GM23338 (cell line): ENCODE data around the gene RRAS2. TPM values are rescaled to one million over a fixed set of nuclear protein-coding genes. Genes with fewer than 3 reads are reported as not detected.

ENCODE experiments used
- ATAC-seq: fragments of 200-7000 bp; cut with Tn5 transposase; 3 replicates; pipeline ENCODE4 v1.9.1; 2020
- DNase-seq: peaks from one replicate; pipeline ENCODE4 v3.0.0-alpha.2; 2015; ENCODE audit warnings: low spot score
- H2AFZ ChIP-seq: fragments of 200-600 bp; sonication (generic); 2 replicates; pipeline ENCODE4 v1.8.0; 2016; ENCODE audit warnings: antibody characterized with exemption, mild to moderate bottlenecking, moderate library complexity
- H3F3A ChIP-seq: fragments of 200-600 bp; sonication (generic); replicated peaks from 2 replicates; pipeline ENCODE4 v1.8.0; 2017; ENCODE audit warnings: antibody characterized with exemption, mixed run types, low read depth
- H3K27ac ChIP-seq: fragments of 200-600 bp; sonication (generic); 2 replicates; pipeline ENCODE4 v1.6.1; 2016; ENCODE audit warnings: low read depth
- H3K27me3 ChIP-seq: fragments of 200-600 bp; sonication (generic); 2 replicates; pipeline ENCODE4 v1.8.0; 2016; ENCODE audit warnings: mild to moderate bottlenecking, mixed run types, moderate library complexity; ENCODE audit not compliant: insufficient read depth
- H3K36me3 ChIP-seq: fragments of 200-600 bp; sonication (generic); 2 replicates; pipeline ENCODE4 v1.8.0; 2016; ENCODE audit warnings: mild to moderate bottlenecking; ENCODE audit not compliant: insufficient read depth
- H3K4me1 ChIP-seq: fragments of 200-600 bp; sonication (generic); 2 replicates; pipeline ENCODE4 v1.8.0; 2016; ENCODE audit warnings: mild to moderate bottlenecking, moderate library complexity; ENCODE audit not compliant: insufficient read depth
- H3K4me2 ChIP-seq: fragments of 200-600 bp; sonication (generic); 2 replicates; pipeline ENCODE4 v1.7.1; 2017; ENCODE audit warnings: mixed run types
- H3K4me3 ChIP-seq: fragments of 200-600 bp; sonication (generic); 2 replicates; pipeline ENCODE4 v1.6.1; 2016; ENCODE audit warnings: mixed run types
- H3K79me2 ChIP-seq: fragments of 200-600 bp; sonication (generic); replicated peaks from 2 replicates; pipeline ENCODE4 v1.8.0; 2017; ENCODE audit warnings: mild to moderate bottlenecking; ENCODE audit not compliant: insufficient read depth
- H3K9me2 ChIP-seq: fragments of 200-600 bp; sonication (generic); 2 replicates; pipeline ENCODE4 v1.8.0; 2017; ENCODE audit not compliant: insufficient read depth
- H4K20me1 ChIP-seq: fragments of 200-600 bp; sonication (generic); replicated peaks from 2 replicates; pipeline ENCODE4 v1.8.0; 2017; ENCODE audit warnings: mild to moderate bottlenecking; ENCODE audit not compliant: insufficient read depth
- H3K27ac Mint-ChIP-seq: 2 replicates; pipeline ENCODE4 v1.8.0; 2020; ENCODE audit warnings: inconsistent platforms, mild to moderate bottlenecking, moderate library complexity, mixed read lengths
- H3K27me3 Mint-ChIP-seq: 3 replicates; pipeline ENCODE4 v1.8.0; 2022; ENCODE audit warnings: low read depth, mild to moderate bottlenecking, moderate library complexity, mixed read lengths, inconsistent platforms; ENCODE audit not compliant: insufficient read depth, poor library complexity
- H3K36me3 Mint-ChIP-seq: 3 replicates; pipeline ENCODE4 v1.8.0; 2021; ENCODE audit warnings: low read depth, mild to moderate bottlenecking, inconsistent platforms, moderate library complexity, mixed read lengths
- H3K4me1 Mint-ChIP-seq: 3 replicates; pipeline ENCODE4 v1.8.0; 2020; ENCODE audit warnings: mild to moderate bottlenecking, inconsistent platforms, mixed read lengths
- H3K4me3 Mint-ChIP-seq: 3 replicates; pipeline ENCODE4 v1.8.0; 2021; ENCODE audit warnings: moderate library complexity, mild to moderate bottlenecking, inconsistent platforms, mixed read lengths
- H3K9me3 Mint-ChIP-seq: 3 replicates; pipeline ENCODE4 v1.8.0; 2020; ENCODE audit warnings: moderate library complexity, mild to moderate bottlenecking, inconsistent platforms, mixed read lengths
- CREB1 ChIP-seq: fragments of 250-450 bp; sonication (Bioruptor Pico); IDR thresholded peaks from 2 replicates; pipeline ENCODE4 v1.5.0; 2020; ENCODE audit warnings: low read depth, mild to moderate bottlenecking, moderate library complexity
- ETS1 ChIP-seq: IDR thresholded peaks from 2 replicates; pipeline ENCODE4 v1.6.1; 2016; ENCODE audit warnings: antibody characterized with exemption
- EZH2 ChIP-seq: fragments of 200-600 bp; sonication (generic); IDR thresholded peaks from one replicate; pipeline ENCODE4 v1.8.0; 2017; ENCODE audit warnings: antibody characterized with exemption, mild to moderate bottlenecking, low read depth; ENCODE audit not compliant: unreplicated experiment
- EZH2phosphoT487 ChIP-seq: fragments of 200-600 bp; sonication (generic); IDR thresholded peaks from one replicate; pipeline ENCODE4 v1.8.1; 2018; ENCODE audit warnings: antibody characterized with exemption; ENCODE audit not compliant: unreplicated experiment
- JUNB ChIP-seq: IDR thresholded peaks from one replicate; pipeline ENCODE4 v1.6.1; 2016; ENCODE audit warnings: antibody characterized with exemption; ENCODE audit not compliant: unreplicated experiment
- NANOG ChIP-seq: IDR thresholded peaks from 2 replicates; pipeline ENCODE4 v1.6.1; 2016; ENCODE audit warnings: antibody characterized with exemption, borderline replicate concordance
- POLR2AphosphoS5 ChIP-seq: IDR thresholded peaks from 2 replicates; pipeline ENCODE4 v1.6.1; 2016; ENCODE audit warnings: antibody characterized with exemption, low read depth
- REST ChIP-seq: IDR thresholded peaks from one replicate; pipeline ENCODE4 v1.6.1; 2018; ENCODE audit warnings: antibody characterized with exemption; ENCODE audit not compliant: unreplicated experiment
- STAT1 ChIP-seq: IDR thresholded peaks from one replicate; pipeline ENCODE4 v1.6.1; 2016; ENCODE audit warnings: antibody characterized with exemption; ENCODE audit not compliant: unreplicated experiment
- ZNF114 ChIP-seq: fragments of 250-450 bp; sonication (Bioruptor Pico); IDR thresholded peaks from 2 replicates; pipeline ENCODE4 v1.5.0; 2020; ENCODE audit warnings: mild to moderate bottlenecking, moderate library complexity
- ZNF331 ChIP-seq: fragments of 250-450 bp; sonication (Bioruptor Pico); IDR thresholded peaks from 2 replicates; pipeline ENCODE4 v1.5.0; 2020; ENCODE audit warnings: low read depth, mild to moderate bottlenecking, moderate library complexity
- polyA plus RNA-seq: library from polyadenylated mRNA; unstranded; fragments of >200 nt; fragmentation: Nextera tagmentation; extraction: Ambion mirVana; gene quantifications from 2 replicates; pipeline ENCODE4 v1.2.1, GENCODE V29; 2016
- total RNA-seq: library from RNA; depleted of rRNA; stranded (reverse); fragments of >200 nt; shearing (Covaris generic); gene quantifications from 2 replicates; pipeline ENCODE4 v1.2.3, GENCODE V29; 2014
- TF ChIP-seq, protein P1 (sequence below), 2 experiments: fragments of 200-600 bp in 1 of 2; sonication (generic) in 1 of 2; conservative IDR thresholded peaks; 2 replicates each; pipeline versions ENCODE4 v1.5.1 to v1.6.1; 2016 to 2017; ENCODE audit warnings: antibody characterized with exemption in 2 of 2, low read depth in 2 of 2, mild to moderate bottlenecking in 2 of 2, moderate library complexity in 1 of 2
- TF ChIP-seq, protein P2 (sequence below): fragments of 250-450 bp; sonication (Bioruptor Pico); IDR thresholded peaks from 2 replicates; pipeline ENCODE4 v1.5.0; 2020; ENCODE audit warnings: mild to moderate bottlenecking, moderate library complexity

RRAS2 gene
- total and polyA plus RNA-seq, 2 experiments from 2014 or later, result 196 to 293 TPM

GRCh38 chr11:14360976-14361375 is 2.0 kb upstream of the RRAS2 start:
- peaks cover 12% of the 10 kb centered on the region for H3K27me3 Mint-ChIP-seq
- no peak overlapping the region for H3K27ac Mint-ChIP-seq
- peaks cover 34% of the 10 kb centered on the region for H3K4me1 ChIP-seq
- ATAC-seq (no peak), DNase-seq (no peak)
- H3F3A ChIP-seq, result 0 out of 2 replicates have a peak, but pooled peaks cover 15% of the 10 kb centered on the region
- no peak overlapping the region for H2AFZ ChIP-seq
- peaks cover 30% of the 10 kb centered on the region for H3K79me2 ChIP-seq
- H3K36me3 Mint-ChIP-seq, result peaks cover 14% of the 10 kb centered on the region
- H3K4me2 ChIP-seq, result no peak overlapping the region
- H3K9me3 Mint-ChIP-seq, result no peaks in the 10 kb centered on the region; the same call in 2 of the 3 replicates
- no peak overlapping the region for H3K4me3 Mint-ChIP-seq
- H3K27me3 ChIP-seq, result peaks cover 5% of the 10 kb centered on the region; the same call in 1 of the 2 replicates
- no peak overlapping the region for H3K27ac ChIP-seq
- no peaks in the 10 kb centered on the region for H3K36me3 ChIP-seq
- no peaks in the 10 kb centered on the region for H3K9me2 ChIP-seq
- H3K4me3 ChIP-seq, result no peak overlapping the region
- TF ChIP-seq REST (no peak), STAT1 (no peak), JUNB (no peak), EZH2 (no peak), ZNF114 (CRISPR knock-in tag) (no peak), CREB1 (no peak), ETS1 (no peak), EZH2phosphoT487 (no peak), NANOG (no peak), ZNF331 (no peak), POLR2AphosphoS5 (no peak)
- TF ChIP-seq, protein P1, sequence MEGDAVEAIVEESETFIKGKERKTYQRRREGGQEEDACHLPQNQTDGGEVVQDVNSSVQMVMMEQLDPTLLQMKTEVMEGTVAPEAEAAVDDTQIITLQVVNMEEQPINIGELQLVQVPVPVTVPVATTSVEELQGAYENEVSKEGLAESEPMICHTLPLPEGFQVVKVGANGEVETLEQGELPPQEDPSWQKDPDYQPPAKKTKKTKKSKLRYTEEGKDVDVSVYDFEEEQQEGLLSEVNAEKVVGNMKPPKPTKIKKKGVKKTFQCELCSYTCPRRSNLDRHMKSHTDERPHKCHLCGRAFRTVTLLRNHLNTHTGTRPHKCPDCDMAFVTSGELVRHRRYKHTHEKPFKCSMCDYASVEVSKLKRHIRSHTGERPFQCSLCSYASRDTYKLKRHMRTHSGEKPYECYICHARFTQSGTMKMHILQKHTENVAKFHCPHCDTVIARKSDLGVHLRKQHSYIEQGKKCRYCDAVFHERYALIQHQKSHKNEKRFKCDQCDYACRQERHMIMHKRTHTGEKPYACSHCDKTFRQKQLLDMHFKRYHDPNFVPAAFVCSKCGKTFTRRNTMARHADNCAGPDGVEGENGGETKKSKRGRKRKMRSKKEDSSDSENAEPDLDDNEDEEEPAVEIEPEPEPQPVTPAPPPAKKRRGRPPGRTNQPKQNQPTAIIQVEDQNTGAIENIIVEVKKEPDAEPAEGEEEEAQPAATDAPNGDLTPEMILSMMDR (conservative IDR thresholded peaks at IDR 0.05; ENCODE audit: low read depth in 2 of 2), result no peak
- TF ChIP-seq, protein P2, sequence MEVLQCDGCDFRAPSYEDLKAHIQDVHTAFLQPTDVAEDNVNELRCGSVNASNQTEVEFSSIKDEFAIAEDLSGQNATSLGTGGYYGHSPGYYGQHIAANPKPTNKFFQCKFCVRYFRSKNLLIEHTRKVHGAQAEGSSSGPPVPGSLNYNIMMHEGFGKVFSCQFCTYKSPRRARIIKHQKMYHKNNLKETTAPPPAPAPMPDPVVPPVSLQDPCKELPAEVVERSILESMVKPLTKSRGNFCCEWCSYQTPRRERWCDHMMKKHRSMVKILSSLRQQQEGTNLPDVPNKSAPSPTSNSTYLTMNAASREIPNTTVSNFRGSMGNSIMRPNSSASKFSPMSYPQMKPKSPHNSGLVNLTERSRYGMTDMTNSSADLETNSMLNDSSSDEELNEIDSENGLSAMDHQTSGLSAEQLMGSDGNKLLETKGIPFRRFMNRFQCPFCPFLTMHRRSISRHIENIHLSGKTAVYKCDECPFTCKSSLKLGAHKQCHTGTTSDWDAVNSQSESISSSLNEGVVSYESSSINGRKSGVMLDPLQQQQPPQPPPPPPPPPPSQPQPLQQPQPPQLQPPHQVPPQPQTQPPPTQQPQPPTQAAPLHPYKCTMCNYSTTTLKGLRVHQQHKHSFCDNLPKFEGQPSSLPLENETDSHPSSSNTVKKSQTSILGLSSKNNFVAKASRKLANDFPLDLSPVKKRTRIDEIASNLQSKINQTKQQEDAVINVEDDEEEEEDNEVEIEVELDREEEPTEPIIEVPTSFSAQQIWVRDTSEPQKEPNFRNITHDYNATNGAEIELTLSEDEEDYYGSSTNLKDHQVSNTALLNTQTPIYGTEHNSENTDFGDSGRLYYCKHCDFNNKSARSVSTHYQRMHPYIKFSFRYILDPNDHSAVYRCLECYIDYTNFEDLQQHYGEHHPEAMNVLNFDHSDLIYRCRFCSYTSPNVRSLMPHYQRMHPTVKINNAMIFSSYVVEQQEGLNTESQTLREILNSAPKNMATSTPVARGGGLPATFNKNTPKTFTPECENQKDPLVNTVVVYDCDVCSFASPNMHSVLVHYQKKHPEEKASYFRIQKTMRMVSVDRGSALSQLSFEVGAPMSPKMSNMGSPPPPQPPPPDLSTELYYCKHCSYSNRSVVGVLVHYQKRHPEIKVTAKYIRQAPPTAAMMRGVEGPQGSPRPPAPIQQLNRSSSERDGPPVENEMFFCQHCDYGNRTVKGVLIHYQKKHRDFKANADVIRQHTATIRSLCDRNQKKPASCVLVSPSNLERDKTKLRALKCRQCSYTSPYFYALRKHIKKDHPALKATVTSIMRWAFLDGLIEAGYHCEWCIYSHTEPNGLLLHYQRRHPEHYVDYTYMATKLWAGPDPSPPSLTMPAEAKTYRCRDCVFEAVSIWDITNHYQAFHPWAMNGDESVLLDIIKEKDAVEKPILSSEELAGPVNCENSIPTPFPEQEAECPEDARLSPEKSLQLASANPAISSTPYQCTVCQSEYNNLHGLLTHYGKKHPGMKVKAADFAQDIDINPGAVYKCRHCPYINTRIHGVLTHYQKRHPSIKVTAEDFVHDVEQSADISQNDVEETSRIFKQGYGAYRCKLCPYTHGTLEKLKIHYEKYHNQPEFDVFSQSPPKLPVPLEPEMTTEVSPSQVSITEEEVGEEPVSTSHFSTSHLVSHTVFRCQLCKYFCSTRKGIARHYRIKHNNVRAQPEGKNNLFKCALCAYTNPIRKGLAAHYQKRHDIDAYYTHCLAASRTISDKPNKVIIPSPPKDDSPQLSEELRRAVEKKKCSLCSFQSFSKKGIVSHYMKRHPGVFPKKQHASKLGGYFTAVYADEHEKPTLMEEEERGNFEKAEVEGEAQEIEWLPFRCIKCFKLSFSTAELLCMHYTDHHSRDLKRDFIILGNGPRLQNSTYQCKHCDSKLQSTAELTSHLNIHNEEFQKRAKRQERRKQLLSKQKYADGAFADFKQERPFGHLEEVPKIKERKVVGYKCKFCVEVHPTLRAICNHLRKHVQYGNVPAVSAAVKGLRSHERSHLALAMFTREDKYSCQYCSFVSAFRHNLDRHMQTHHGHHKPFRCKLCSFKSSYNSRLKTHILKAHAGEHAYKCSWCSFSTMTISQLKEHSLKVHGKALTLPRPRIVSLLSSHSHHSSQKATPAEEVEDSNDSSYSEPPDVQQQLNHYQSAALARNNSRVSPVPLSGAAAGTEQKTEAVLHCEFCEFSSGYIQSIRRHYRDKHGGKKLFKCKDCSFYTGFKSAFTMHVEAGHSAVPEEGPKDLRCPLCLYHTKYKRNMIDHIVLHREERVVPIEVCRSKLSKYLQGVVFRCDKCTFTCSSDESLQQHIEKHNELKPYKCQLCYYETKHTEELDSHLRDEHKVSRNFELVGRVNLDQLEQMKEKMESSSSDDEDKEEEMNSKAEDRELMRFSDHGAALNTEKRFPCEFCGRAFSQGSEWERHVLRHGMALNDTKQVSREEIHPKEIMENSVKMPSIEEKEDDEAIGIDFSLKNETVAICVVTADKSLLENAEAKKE (CRISPR knock-in tag), result no peak
- H4K20me1 ChIP-seq, result peaks cover 21% of the 10 kb centered on the region
- peaks cover 37% of the 10 kb centered on the region for H3K4me1 Mint-ChIP-seq
